ENCODE results near the gene UNC13A.

The UNC13A gene

DNA sequence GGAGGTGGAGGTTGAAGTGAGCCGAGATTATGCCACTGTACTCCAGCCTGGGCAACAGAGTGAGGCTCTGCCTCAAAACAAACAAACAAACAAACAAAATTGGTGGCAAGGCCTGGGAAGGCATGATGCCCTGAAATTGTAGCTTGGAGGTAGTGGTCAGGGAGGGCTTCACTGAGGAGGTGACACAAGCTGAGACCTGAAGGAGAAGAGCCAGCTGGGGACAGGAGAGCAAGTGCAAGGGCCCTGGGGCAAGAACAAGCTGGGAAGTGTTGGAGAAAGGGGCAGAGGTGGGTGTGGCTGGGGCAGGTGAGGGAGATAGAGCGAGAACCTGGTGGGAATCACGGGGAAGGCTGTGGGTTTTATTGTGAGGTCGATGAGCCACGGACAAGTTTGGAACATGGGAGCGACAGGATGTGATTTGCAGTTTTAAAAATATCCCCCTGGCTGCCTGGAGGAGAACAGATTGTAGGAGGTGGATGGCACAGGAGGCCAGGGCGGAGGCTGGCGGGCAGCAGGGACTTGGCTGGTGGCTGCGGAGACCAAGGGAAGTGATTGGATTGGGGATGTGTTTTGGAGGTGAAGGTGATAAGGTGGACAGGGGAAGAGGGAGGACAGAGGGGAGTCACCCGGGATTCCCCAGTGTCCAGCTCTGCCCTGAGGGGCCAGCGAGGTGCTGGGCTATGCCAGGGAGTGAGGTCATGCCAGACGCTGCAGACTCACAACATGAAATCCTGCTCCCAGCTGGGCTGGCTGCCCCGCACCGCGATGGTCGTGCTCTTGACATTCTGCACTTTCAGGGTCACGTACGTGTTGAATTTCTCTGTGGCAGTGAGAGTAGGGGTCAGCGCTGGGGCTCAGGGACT lies 14.0 kb downstream of the UNC13A start:
- no peak for DNase-seq (ENCODE audit: low read depth in 2 of 2, low spot score in 1 of 2)

DNA sequence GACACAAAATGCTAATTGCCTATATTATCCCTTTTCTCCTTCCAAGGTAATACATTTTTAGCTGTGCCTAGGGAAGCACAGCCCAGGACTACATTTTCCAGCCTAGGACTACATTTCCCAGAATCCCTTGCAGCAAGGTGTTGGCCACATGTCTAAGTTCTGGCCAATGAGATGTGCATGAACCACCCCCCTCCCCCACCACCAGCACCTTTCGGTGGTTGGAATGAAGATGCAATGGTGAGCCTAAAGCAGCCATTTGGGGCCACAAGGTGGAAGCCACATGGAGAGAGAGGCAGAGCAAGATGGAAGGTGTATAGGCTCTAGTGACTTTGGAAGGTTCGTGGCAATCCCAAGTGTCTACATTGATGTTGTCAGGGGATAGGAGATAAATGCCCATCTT lies 16.2 kb downstream of the UNC13A start:
- no peak for DNase-seq (ENCODE audit: low read depth in 2 of 2, low spot score in 1 of 2)

DNA sequence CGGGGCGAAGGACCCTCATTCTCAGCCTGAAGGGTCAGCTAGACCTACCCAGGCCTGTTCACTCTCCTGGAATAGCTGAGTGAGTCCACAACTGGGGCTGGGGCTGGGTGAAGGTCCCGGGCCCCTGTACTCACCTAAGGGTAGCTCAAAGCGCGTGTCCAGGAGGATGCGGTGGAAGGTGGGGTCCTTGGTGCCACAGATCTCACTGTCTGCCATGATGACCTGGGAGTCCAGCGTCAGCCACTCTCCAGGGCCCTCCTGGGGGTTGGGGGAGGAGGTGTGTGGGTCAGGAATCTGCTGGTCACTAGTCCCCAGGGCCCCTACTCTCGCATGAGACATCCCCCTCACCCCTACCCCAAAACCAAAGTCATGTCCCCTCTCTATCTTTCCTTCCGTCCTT lies 18.7 kb downstream of the UNC13A start:
- no peak for DNase-seq (ENCODE audit: low read depth in 2 of 2, low spot score in 1 of 2)

DNA sequence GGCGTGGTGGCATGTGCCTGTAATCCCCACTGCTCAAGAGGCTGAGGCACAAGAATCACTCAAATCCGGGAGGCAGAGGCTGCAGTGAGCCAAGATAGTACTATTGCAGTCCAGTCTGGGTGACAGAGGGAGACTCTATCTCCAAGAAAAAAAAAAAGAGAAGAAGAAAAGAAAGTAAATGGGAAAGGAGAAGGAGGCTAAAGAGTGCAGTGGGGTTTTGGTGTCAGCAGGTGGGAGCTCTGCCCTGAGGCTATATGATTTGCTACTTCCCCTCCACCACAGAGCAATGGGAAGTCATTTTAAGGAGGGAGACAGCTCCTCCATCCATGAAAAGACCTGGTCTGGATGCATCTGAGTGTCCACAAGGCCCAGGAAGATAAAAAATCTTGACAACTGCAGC lies 23.1 kb downstream of the UNC13A start:
- no peak for DNase-seq (ENCODE audit: low read depth in 2 of 2, low spot score in 1 of 2)

DNA sequence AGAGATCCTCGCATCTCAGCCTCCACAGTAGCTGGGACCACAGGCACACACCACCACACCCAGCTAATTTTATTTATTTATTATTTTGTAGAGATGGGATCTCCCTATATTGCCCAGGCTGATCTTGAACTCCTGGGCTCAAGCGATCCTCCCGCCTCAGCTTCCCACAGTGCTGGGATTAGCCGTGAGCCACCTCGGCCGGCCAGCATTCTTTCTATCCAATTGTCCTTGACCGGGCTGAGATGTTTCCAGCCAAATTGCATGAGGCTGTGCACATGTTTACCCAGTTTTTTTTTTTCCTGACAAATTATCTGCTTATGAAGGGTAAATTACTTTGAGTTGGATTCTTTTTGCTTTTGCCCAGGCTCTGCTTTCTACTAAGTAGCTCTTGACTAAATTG lies 28.2 kb downstream of the UNC13A start:
- no peak for DNase-seq (ENCODE audit: low read depth in 2 of 2, low spot score in 1 of 2)

DNA sequence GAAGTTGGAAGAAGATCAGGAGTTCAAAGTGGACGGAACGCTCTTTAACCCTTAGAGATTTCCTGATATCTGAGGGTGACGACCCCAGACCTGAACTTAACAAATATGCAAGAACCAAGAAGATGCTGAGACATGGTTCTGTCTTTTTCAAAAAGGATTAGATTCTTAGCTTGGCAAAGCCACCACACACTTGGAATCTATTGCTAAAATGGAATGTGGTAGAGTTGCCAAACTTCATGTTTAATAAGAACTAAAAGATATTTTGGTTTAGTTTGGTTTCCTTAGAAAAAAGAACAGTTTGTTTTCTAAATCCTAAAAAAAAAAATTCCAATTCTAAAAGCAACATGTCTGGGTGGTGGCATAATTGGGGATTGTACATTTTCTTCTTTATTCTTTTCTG lies 29.5 kb downstream of the UNC13A start:
- DNase-seq (ENCODE audit: low read depth in 2 of 2, low spot score in 1 of 2): no peak

DNA sequence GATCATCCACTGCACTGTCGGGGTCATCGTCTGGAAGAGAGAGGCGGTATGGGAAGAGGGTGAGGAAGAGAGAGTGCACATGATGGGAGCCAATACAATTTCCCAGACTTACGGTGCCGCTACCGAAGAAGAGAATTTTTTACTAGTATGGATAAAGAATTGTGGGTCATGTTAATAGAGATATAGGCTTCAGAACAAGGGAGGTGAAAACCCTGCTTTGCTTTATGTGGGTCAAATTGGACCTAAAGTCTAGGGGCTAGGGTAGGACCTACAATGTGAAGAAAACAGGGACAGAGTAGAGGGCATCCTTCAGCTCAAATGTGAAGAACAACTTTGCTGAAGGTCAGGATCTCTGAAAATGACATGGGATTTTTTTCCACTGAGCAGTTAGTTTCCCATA lies 29.9 kb downstream of the UNC13A start:
- DNase-seq (ENCODE audit: low read depth in 2 of 2, low spot score in 1 of 2): no peak

DNA sequence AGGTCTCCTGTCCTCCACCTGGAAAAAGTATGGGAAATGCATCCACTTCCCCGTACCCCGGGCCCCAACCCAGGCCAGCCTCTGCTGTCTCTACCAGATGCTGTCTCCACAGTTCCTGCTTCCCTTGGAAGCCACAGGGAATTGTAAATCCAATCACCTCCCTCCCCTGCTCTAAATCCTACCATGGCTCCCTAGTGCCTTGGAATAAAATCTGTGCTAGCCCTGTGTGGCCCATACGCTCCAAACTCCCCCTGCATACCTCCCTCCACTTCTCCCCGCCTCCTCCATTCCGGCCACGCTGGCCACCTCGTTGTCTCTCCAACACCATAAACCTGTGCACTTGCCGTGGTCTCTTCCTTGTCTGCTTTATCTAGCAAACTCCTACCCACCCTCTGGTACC lies 31.2 kb downstream of the UNC13A start:
- DNase-seq (ENCODE audit: low read depth in 2 of 2, low spot score in 1 of 2): no peak

DNA sequence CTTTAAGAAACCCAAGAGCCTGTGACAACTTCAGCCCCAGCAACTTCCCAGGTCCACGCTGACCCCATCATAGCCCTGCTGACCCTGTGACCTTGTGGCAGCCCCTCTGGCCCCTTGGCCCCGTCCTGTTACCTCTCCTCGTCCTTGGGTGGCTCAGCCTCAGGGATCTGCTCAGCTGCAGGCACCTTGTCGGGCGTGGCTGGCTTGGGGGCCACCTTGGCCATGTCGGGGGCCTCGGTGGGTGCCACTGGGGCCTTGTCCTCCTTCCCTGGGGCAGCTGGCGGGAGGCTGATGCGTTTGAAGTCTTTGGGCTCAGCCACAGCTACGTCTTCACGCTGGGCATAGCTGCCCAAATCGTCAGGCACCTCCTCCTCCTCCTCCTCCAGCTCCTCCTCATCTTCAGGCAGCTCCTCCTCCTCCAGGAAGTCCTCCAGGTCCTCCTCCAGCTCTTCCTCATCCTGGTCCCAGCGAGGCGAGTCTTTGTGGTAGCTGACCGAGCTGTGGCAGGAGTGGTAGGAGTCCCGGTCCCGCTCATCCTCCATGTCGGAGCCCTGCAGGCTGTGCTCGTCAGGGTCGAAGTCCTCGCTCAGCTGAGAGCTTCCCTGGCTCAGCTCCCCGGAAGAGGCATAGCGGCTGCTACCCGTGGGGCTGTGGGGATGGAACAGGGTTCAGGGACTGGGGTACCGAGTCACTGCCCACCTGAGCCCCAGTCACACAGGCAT lies 32.2 kb downstream of the UNC13A start:
- DNase-seq (ENCODE audit: low read depth in 2 of 2, low spot score in 1 of 2): no peak

DNA sequence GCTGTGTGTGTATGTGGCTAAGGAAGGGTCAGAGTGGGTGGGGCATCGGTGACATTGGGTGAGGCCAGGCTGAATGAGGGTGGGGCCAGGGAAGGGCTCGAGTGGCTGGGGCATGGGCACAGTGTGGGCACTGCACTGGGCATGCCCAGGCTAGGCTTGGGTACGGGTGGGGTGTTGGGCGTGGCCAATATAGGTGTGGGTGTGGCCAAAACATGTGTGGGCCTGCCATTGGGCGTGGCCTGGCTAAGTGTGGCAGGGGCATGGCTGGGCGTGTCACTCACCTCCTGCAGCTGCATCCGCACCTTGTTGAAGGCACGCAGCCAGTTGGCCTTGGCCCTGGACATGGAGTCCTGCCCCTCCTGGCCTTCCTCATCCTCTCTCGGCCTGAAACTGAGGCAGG lies 33.2 kb downstream of the UNC13A start:
- DNase-seq (ENCODE audit: low read depth in 2 of 2, low spot score in 1 of 2): no peak

DNA sequence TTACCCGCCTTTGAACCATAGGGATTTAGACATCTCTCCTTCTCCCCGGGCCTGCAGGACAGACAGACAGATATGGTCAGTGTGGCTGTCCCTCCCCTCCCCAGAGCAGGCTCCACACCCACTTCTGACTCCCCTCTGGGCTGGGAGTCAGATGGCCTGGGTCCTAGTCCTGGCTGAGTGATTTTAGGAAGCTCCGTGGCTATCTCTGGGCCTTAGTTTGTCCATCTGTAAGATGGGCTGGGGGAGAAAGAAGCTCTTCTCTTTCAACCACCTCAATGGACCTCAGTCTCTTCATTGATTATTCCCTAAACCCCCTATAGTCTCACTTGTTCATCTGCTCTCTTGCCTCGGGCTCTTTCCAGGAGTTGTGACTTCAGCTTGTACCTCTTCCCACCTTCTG lies 35.5 kb downstream of the UNC13A start:
- DNase-seq (ENCODE audit: low read depth in 2 of 2, low spot score in 1 of 2): no peak

DNA sequence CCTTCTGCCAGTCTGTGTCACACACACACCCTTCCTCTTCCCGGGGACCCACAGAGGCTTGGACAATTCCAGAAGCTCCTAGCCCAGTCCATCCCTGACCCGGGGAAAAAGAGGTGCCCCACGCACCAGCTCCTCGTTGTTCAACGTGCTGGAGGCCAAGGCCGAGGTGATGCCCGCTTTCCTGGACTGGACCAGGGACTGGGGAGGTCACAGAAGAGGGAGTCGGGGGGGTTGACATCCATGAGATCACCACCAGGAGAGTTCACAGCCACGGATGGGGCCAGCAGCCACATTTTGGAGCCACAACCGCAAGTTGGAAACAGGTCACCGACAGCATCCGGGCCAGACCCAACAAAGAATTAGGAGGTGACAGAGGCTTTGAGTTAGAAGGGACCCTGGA lies 39.4 kb downstream of the UNC13A start:
- DNase-seq (ENCODE audit: low read depth in 2 of 2, low spot score in 1 of 2): no peak

DNA sequence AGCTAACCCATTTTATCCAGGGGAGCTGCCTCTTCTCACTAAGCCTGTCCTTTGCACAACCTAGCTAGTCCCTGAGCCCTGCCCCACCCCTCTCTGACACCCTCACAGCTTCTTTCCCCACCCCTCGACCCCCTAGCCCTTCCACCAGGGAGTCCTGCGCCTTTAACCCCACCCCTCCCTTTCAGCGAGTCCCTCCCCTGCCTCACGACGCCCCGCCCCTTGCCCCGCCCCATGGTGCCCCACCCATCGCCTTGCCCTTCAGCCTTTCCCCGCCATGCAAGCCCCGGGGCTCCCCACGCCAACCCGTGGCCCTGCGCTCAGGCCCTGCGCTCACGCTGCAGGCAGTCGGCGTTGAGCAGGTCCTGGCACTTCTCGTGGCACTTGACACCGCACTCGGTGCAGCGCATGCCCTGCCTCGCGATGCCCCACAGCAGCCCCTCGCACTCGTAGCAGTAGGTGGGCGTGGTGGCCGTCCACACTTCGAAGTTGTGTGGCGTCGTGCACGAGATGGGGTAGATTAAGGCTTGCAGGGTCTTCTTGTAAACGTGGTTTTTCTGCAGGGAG lies 40.0 kb downstream of the UNC13A start:
- DNase-seq (ENCODE audit: low read depth in 2 of 2, low spot score in 1 of 2): no peak

DNA sequence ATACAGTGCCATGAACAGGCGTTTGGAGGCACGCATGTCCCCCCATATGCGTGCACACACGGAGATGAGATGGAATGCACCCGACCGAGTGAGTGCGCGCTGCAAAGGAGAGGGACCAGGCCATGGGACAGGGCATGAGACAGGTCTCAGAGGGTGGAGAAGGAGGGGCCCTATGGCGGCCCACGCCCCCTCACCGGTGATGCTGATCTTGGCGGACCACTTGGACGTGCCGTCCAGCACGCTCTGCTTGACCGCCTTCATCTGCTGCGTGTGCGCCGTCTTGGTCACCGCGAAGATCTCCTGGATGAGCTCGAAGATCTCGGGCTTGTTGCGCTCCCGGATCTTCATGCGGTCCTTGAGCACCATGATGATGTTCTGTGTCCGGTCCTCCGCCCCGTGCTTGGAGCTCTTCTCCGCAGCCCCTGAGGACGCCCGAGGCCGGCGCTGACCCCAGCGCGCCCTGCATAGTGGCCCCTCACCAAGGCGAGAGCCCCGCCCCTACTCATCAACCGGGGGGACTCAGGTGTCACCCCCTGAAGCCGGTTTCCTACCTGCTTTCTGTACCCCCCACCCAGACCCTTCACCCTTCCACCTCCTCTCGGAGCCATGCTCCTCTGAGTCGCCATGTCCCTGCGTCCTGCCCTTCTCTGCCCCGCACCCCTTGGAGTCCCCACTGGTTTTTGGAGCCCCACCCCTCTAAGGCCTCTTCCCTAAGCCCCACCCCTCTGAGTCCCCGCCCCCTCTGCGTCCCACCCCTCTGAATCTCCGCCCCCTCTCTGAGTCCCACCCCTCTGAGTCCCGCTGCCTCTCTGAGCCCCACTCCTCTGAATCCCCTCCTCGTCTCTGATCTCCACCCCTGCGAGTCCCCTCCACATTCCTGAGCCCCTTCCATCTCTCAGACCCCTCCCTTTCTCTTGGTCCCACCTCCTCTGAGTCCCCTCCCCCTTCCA lies 40.8 kb downstream of the UNC13A start:
- no peak for DNase-seq (ENCODE audit: low read depth in 2 of 2, low spot score in 1 of 2)

DNA sequence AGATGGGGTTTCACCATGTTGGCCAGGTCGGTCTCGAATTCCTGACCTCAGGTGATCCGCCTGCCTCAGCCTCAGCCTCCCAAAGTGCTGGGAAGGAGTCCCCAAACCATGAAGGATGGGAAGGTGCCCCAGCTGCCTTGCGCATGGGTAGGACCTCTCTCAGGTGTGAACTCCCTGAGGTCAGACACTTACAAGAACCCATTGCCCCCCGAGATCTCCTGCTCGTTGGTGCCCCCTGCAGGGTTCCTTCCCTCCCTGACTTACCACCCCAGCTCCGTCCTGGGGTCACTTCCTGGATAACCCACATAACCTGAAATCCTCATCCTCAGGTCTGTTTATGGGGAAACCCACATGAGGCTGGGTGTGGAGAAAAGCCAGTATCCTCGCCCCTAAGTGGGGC lies 41.7 kb downstream of the UNC13A start:
- no peak for DNase-seq (ENCODE audit: low read depth in 2 of 2, low spot score in 1 of 2)

DNA sequence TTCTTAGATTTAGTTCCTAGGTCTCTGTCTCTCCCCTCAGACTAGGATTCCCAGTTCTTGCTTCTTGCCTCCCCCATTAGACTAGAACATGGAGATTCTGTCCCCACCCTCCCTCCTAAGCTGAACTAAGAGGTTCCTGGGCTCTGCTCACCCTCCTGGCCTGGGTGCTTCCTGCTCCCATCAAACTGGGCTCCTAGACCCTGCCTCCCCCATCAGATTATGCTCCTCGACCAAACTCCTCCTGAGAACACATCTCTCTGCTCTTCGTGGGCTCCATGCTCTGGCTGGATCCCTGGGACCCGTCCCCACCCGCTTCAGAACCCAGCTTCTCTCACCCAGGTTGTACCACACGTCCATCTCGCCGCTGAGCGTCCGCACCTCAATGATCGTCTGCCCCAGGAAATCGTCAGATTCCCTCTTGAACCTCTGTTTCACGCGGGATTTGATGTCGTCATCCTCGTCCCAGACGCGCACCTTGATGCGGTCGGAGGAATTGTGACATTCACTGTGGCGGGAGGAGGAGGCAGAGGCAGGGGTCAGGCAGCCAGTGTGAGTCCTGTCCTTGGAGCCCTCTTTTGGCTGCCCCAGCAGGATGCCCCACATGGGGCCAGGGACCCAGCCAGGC lies 42.7 kb downstream of the UNC13A start:
- no peak for DNase-seq (ENCODE audit: low read depth in 2 of 2, low spot score in 1 of 2)

DNA sequence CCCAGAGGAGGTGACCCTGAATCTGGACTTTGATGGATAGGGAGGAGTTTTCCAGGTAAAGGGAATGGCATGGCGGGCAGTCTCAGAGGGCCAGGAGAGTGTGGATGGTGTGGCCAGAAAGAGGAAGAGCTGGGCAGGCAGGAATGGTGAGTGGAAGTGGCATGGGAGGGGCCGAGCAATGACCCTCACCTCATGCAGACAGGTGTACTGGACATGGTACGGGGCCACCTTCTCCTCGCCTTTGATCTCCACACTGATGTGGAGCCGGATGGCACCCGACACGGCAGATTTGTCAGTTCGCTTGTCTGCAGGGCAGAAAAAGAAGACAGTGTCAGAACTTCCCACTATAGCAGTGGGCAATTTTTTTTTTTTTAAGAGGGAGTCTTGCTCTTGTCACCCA lies 45.5 kb downstream of the UNC13A start:
- no peak for DNase-seq (ENCODE audit: low read depth in 2 of 2, low spot score in 1 of 2)

DNA sequence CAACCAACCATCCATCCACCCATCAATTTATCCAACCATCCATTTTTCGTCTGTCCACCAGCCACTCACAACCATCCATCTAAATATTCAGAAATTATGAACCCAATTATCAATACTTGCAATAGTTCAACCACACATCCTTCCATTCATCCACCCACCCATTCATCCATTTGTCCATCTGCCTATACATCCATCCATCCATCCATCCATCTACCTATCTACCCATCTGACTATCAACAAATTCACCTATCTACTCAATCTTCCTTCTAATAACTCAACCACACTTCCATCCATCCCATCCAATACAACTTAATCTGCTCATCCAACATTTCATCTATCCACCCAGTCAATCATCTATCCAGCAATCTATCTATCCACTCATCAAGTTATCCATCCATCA lies 46.3 kb downstream of the UNC13A start:
- no peak for DNase-seq (ENCODE audit: low read depth in 2 of 2, low spot score in 1 of 2)

DNA sequence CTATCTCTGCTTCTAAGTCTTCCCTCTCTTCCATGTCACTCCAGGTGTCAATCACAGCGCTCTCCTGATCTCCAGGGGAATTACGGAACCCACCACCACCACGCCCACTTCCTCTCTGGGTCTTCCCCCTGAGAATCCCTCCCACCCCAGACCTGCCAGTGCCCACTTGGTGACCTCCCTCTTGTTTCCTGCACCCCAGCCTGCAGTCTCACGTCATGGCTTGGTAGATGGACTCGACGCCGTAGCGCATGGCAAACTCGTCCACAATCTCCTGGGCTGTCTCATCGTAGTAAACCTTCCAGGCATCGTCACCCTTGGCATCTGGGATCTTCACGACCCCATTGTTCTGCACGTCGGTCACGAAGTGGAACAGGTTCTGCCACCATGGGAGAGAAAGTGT lies 47.0 kb downstream of the UNC13A start:
- no peak for DNase-seq (ENCODE audit: low read depth in 2 of 2, low spot score in 1 of 2)

DNA sequence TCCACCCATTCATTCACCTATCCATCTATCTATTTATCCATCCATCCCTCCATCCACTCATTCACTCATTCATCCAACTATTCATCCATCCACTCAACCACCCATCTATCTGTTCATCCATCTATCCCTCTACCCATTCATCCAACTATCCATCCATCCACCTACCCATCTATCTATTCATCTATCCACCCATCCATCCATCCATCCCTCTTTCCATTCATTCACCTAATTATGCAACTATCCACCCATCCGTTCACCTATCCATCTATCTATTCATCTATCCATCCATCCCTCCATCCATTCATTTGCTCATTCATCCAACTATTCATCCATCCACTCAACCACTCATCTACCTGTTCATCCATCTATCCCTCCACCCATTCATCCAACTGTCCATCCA lies 54.5 kb downstream of the UNC13A start:
- DNase-seq (ENCODE audit: low read depth in 2 of 2, low spot score in 1 of 2): no peak

DNA sequence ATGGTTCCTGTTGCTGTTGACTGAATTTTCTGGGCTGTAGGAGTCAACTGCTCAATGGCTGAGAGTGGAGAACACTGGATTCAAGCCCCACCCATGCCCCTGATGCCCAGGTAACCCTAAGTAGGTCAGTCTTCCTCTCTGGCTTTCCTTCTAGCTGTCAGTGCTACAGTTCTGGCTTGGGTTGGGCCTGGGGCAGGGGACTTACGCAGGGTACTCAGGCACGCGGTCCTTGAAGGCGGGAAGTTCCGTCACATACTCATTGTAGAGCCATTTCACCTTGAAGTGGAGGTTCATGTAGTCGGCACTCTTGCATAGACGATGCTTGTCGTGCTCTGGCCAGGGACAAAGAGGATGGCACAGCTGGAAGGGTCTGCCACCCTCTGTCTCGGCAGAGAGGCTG lies 55.6 kb downstream of the UNC13A start:
- DNase-seq (ENCODE audit: low read depth in 2 of 2, low spot score in 1 of 2): no peak
